C4-2B (cell line): Measurements from ENCODE around the gene LRRC23.

Experiments
- H3K27ac ChIP-seq: fragments of 450-650 bp; 2 replicates; pipeline ENCODE4 v1.5.1; 2017
- ZFX ChIP-seq: fragments of 450-650 bp; IDR thresholded peaks from 2 replicates; pipeline ENCODE4 v1.6.1; 2017
- TF ChIP-seq, protein P1 (sequence below): fragments of 450-650 bp; conservative IDR thresholded peaks from 2 replicates; pipeline ENCODE4 v1.5.1; 2017; ENCODE audit warnings: mild to moderate bottlenecking

The LRRC23 gene

GRCh38 chr12:6914947-6915788 is 10.5 kb downstream of the LRRC23 start:
- H3K27ac ChIP-seq: no peak overlapping the region
- TF ChIP-seq, protein P1, sequence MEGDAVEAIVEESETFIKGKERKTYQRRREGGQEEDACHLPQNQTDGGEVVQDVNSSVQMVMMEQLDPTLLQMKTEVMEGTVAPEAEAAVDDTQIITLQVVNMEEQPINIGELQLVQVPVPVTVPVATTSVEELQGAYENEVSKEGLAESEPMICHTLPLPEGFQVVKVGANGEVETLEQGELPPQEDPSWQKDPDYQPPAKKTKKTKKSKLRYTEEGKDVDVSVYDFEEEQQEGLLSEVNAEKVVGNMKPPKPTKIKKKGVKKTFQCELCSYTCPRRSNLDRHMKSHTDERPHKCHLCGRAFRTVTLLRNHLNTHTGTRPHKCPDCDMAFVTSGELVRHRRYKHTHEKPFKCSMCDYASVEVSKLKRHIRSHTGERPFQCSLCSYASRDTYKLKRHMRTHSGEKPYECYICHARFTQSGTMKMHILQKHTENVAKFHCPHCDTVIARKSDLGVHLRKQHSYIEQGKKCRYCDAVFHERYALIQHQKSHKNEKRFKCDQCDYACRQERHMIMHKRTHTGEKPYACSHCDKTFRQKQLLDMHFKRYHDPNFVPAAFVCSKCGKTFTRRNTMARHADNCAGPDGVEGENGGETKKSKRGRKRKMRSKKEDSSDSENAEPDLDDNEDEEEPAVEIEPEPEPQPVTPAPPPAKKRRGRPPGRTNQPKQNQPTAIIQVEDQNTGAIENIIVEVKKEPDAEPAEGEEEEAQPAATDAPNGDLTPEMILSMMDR: no peak
- no peak for TF ChIP-seq ZFX

GRCh38 chr12:6915789-6916285 is 11.2 kb downstream of the LRRC23 start:
- H3K27ac ChIP-seq: no peak overlapping the region
- no peak for TF ChIP-seq ZFX
- TF ChIP-seq, protein P1: no peak

- TF ChIP-seq, protein P1: no peak
- TF ChIP-seq ZFX: no peak
- H3K27ac ChIP-seq: no peak overlapping the region
Observed at GRCh38 chr12:6916426-6917200, 12.0 kb downstream of the LRRC23 start.

DNA sequence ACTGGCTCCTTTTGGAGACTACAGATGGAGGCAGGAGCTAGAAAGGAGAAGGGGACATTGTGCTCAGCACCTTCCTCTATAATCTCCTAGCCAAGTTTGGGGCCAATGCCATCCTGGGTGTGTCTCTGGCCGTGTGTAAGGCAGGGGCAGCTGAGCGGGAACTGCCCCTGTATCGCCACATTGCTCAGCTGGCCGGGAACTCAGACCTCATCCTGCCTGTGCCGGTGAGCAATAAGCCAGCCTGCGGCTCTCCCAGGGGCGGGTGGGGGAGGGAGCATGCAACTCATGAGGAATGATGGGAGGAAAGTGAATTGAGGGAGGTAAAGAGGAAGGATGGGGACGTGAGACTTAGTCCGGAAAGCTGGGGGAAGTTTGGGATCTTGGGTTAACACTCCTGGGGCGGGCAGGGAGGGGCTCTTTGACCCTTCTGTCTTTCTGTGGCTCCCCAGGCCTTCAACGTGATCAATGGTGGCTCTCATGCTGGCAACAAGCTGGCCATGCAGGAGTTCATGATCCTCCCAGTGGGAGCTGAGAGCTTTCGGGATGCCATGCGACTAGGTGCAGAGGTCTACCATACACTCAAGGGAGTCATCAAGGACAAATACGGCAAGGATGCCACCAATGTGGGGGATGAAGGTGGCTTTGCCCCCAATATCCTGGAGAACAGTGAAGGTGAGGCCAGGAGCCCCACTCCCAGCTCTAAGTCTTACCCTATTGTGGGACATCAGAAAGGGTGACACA is 13.0 kb downstream of the LRRC23 start:
- TF ChIP-seq ZFX: no peak
- TF ChIP-seq, protein P1: no peak
- H3K27ac ChIP-seq: no peak overlapping the region

DNA sequence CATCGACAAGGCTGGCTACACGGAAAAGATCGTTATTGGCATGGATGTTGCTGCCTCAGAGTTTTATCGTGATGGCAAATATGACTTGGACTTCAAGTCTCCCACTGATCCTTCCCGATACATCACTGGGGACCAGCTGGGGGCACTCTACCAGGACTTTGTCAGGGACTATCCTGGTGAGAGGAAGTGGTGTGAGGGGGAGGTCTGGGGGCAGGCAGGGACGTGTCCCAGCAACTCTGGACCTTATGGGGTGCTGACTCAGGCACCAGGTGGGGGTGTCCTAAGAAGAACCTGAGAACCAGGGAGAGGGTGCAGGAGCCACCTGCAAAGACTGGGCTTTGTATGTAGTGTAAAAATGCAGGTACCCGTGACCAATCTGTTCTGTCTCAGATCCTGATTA is 15.0 kb downstream of the LRRC23 start:
- TF ChIP-seq, protein P1: no peak
- TF ChIP-seq ZFX: no peak
- no peak overlapping the region for H3K27ac ChIP-seq

GRCh38 chr12:6921539-6921938 is 16.9 kb downstream of the LRRC23 start:
- no peak for TF ChIP-seq ZFX
- TF ChIP-seq, protein P1: no peak
- H3K27ac ChIP-seq: no peak overlapping the region
